NCI-H345 treated with DMSO at 0.1 percent for 48 hours (cell line): Measurements from ENCODE around the gene VAV1.

Experiments used
- DNase-seq: peaks from one replicate; lab custom pipeline; 2025; ENCODE audit not compliant: unreplicated experiment; lab: John Stamatoyannopoulos, UW

Gene VAV1

GRCh38 chr19:6772028-6772865, at the start of gene VAV1:
Gene VAV1 (plus strand): TSS chr19:6772708. CDS start chr19:6772808, 100 bp downstream.
- no peak for DNase-seq

GRCh38 chr19:6723108-6723618, 49.3 kb upstream of the VAV1 start:
- DNase-seq = no peak

- no peak for DNase-seq
These were observed 48.8 kb upstream of the VAV1 start for GRCh38 chr19:6723738-6724137.

GRCh38 chr19:6724631-6725492, 47.6 kb upstream of the VAV1 start:
- DNase-seq = no peak

GRCh38 chr19:6725513-6726231, 46.8 kb upstream of the VAV1 start:
- no peak for DNase-seq

GRCh38 chr19:6728346-6728745, 44.2 kb upstream of the VAV1 start:
- DNase-seq = no peak

GRCh38 chr19:6729573-6730152, 42.8 kb upstream of the VAV1 start:
- DNase-seq = no peak

- DNase-seq = no peak
These were observed 42.2 kb upstream of the VAV1 start for GRCh38 chr19:6730153-6730804.

GRCh38 chr19:6730941-6731670, 41.4 kb upstream of the VAV1 start:
- no peak for DNase-seq

- no peak for DNase-seq
These were observed 40.7 kb upstream of the VAV1 start for GRCh38 chr19:6731822-6732221.

- no peak for DNase-seq
These were observed 39.6 kb upstream of the VAV1 start for GRCh38 chr19:6732803-6733337.

GRCh38 chr19:6733338-6734095, 39.0 kb upstream of the VAV1 start:
- no peak for DNase-seq

- no peak for DNase-seq
These were observed 38.3 kb upstream of the VAV1 start for GRCh38 chr19:6734096-6734696.

GRCh38 chr19:6735181-6735911, 37.2 kb upstream of the VAV1 start:
- no peak for DNase-seq

- peak; percentile 17 for DNase-seq
These were observed 36.2 kb upstream of the VAV1 start for GRCh38 chr19:6736169-6736916.

GRCh38 chr19:6736917-6737283, 35.6 kb upstream of the VAV1 start:
- DNase-seq = no peak
